ENCODE results near the gene CYBC1. TPM values are rescaled to one million over a fixed set of nuclear protein-coding genes. Genes with fewer than 3 reads are reported as not detected.

The CYBC1 gene
- total RNA-seq, 1 donor from 2014 or later: 75.7 TPM

DNA sequence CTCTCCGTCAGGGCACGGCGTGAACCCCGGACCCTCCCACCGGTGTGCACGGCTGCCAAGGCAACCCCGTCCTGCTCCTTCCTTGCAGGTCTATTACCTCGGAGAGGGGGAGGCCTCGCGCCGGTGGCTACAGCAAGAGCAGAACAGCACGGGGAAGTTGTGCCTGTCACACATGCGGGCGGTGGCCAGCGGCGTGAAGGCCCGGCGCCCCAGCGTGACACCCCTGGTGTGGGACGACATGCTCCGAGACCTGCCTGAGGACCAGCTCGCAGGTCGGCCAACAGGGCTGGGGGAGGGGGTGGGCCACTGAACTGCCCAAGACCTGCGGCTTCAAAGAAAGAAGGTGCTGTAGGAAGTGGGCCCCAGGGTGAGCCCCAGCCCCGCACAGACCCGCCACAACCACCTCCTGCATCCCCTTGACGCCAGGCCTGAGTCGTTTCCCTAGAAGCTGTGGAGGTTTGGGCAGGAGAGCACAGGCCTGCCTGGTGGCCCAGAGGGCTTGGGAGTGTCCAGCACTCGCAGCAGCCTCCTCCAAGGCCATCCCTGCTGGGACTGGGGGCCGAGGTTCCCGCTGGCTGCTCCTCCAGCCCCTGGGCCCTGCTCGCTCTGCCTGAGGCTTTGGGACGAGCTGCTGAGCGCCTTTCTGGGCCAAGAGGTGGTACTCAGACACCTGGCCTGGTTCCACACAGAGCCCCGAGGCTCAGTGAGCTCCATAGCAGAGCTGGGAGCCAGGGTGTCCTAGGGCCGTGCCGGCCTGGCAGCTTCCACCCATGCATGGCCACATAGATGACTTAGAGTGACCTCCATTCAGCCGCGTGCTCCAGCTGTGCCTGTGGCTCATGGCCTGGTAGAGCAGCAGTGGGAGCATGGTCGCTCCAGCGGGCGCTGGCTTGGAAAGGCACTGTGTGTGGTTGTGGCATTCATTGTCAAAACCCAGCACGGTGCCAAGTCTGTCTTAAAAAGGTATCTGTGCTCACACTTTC is 14.7 kb downstream of the CYBC1 start:
- TF ChIP-seq, protein P1, sequence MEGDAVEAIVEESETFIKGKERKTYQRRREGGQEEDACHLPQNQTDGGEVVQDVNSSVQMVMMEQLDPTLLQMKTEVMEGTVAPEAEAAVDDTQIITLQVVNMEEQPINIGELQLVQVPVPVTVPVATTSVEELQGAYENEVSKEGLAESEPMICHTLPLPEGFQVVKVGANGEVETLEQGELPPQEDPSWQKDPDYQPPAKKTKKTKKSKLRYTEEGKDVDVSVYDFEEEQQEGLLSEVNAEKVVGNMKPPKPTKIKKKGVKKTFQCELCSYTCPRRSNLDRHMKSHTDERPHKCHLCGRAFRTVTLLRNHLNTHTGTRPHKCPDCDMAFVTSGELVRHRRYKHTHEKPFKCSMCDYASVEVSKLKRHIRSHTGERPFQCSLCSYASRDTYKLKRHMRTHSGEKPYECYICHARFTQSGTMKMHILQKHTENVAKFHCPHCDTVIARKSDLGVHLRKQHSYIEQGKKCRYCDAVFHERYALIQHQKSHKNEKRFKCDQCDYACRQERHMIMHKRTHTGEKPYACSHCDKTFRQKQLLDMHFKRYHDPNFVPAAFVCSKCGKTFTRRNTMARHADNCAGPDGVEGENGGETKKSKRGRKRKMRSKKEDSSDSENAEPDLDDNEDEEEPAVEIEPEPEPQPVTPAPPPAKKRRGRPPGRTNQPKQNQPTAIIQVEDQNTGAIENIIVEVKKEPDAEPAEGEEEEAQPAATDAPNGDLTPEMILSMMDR (IDR thresholded peaks at IDR 0.05; ENCODE audit: unreplicated experiment): no peak
- Mint-ChIP-seq H3K9me3 (ENCODE audit: unreplicated experiment) (no peaks in the 10 kb centered on the region), H3K36me3 (ENCODE audit: low read depth, unreplicated experiment) (peaks cover 4% of the 10 kb centered on the region), H3K27me3 (ENCODE audit: unreplicated experiment) (peaks cover 2% of the 10 kb centered on the region), H3K4me3 (ENCODE audit: unreplicated experiment) (no peak overlapping the region), H3K4me1 (ENCODE audit: unreplicated experiment) (no peaks in the 10 kb centered on the region), H3K27ac (ENCODE audit: unreplicated experiment) (no peak overlapping the region)
- no peak for DNase-seq (ENCODE audit: low spot score)

DNA sequence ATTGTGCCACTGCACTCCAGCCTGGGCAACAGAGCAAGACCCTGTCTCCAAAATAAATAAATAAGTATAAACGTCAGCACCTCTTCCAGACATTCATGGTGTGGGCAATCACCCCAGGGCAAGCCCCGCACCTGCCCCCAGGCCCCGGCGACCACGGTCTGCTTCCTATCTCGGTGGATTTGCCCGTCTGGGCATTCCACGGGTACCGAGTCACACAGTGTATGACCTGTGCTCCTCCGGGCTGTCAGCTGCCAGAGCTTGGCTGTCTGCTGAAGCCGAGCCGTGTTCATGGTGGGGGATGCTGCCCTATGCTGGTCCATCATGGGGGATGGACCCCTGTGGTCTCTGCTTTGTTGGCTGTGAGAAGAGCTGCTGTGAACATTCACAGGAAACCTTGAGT is 15.4 kb downstream of the CYBC1 start:
- TF ChIP-seq, protein P1 (IDR thresholded peaks at IDR 0.05; ENCODE audit: unreplicated experiment): no peak
- no peak overlapping the region for H3K27ac Mint-ChIP-seq (ENCODE audit: unreplicated experiment)
- DNase-seq (ENCODE audit: low spot score): no peak
- peaks cover 2% of the 10 kb centered on the region for H3K27me3 Mint-ChIP-seq (ENCODE audit: unreplicated experiment)
- H3K4me3 Mint-ChIP-seq (ENCODE audit: unreplicated experiment): no peak overlapping the region
- H3K36me3 Mint-ChIP-seq (ENCODE audit: low read depth, unreplicated experiment): no peaks in the 10 kb centered on the region
- peaks cover under 1% of the 10 kb centered on the region for H3K4me1 Mint-ChIP-seq (ENCODE audit: unreplicated experiment)
- no peaks in the 10 kb centered on the region for H3K9me3 Mint-ChIP-seq (ENCODE audit: unreplicated experiment)

DNA sequence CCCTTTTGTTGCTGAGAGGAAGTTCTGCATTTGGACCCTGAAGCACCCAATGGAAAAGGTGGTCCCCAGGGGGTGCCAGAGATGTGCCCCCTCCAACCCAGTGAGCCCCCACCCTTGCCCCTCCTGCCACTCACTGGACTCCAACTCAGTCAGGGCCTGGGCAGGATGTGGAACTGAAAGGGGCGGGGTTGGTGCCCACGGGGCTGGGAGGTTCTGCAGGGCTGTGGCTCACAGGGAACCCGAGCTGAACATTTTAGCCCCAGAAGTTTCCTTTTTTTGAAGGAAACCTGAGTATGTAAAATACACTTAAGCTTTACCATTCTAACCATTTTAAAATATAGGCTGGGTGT is 16.4 kb downstream of the CYBC1 start:
- H3K27me3 Mint-ChIP-seq (ENCODE audit: unreplicated experiment): peaks cover 2% of the 10 kb centered on the region
- no peak for DNase-seq (ENCODE audit: low spot score)
- no peaks in the 10 kb centered on the region for H3K9me3 Mint-ChIP-seq (ENCODE audit: unreplicated experiment)
- no peak overlapping the region for H3K27ac Mint-ChIP-seq (ENCODE audit: unreplicated experiment)
- no peak overlapping the region for H3K4me3 Mint-ChIP-seq (ENCODE audit: unreplicated experiment)
- no peaks in the 10 kb centered on the region for H3K36me3 Mint-ChIP-seq (ENCODE audit: low read depth, unreplicated experiment)
- peaks cover 2% of the 10 kb centered on the region for H3K4me1 Mint-ChIP-seq (ENCODE audit: unreplicated experiment)
- TF ChIP-seq, protein P1 (IDR thresholded peaks at IDR 0.05; ENCODE audit: unreplicated experiment): no peak

GRCh38 chr17:82433560-82434215 is 16.9 kb downstream of the CYBC1 start:
- H3K4me1 Mint-ChIP-seq (ENCODE audit: unreplicated experiment): peaks cover 2% of the 10 kb centered on the region
- no peaks in the 10 kb centered on the region for H3K9me3 Mint-ChIP-seq (ENCODE audit: unreplicated experiment)
- peaks cover 2% of the 10 kb centered on the region for H3K27me3 Mint-ChIP-seq (ENCODE audit: unreplicated experiment)
- DNase-seq (ENCODE audit: low spot score): no peak
- no peak overlapping the region for H3K4me3 Mint-ChIP-seq (ENCODE audit: unreplicated experiment)
- no peaks in the 10 kb centered on the region for H3K36me3 Mint-ChIP-seq (ENCODE audit: low read depth, unreplicated experiment)
- H3K27ac Mint-ChIP-seq (ENCODE audit: unreplicated experiment): no peak overlapping the region
- TF ChIP-seq, protein P1 (IDR thresholded peaks at IDR 0.05; ENCODE audit: unreplicated experiment): no peak

DNA sequence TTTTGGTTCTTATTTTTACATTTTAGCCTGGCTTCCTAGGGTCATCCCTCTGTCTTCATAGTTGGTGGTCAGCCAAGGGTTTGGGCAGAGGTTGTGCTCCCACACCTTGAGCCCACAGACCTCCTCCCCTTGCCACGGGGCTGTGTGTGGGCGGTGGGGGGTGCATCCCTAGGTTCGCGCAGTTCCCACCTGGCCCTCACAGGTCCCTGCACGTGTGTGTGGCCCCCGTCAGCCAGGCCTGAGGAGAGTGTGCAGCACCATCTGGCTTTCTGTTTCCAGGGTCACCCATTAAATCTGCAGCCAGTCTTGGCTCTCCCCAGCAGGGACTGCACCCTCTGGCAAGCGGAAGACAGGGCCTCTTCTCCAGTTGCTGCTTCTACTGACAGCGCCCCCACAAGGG is 18.5 kb downstream of the CYBC1 start:
- TF ChIP-seq, protein P1 (IDR thresholded peaks at IDR 0.05; ENCODE audit: unreplicated experiment): no peak
- Mint-ChIP-seq H3K4me3 (ENCODE audit: unreplicated experiment) (no peak overlapping the region), H3K4me1 (ENCODE audit: unreplicated experiment) (peaks cover 2% of the 10 kb centered on the region), H3K36me3 (ENCODE audit: low read depth, unreplicated experiment) (no peaks in the 10 kb centered on the region), H3K27me3 (ENCODE audit: unreplicated experiment) (peaks cover 2% of the 10 kb centered on the region), H3K9me3 (ENCODE audit: unreplicated experiment) (no peaks in the 10 kb centered on the region), H3K27ac (ENCODE audit: unreplicated experiment) (no peak overlapping the region)
- DNase-seq (ENCODE audit: low spot score): no peak

Data from endothelial cell (in vitro differentiated cells).